Panc1 (cell line): Measurements from ENCODE around the gene CAMK2B. TPM values are rescaled to one million over a fixed set of nuclear protein-coding genes. Genes with fewer than 3 reads are reported as not detected.

ENCODE experiments used
- ATAC-seq: fragments of 200-7000 bp; cut with Tn5 transposase; 2 replicates; pipeline ENCODE4 v1.9.1; 2020; ENCODE audit warnings: mild to moderate bottlenecking, moderate library complexity
- BruUV-seq: library from RNA; stranded (reverse); fragments of 400-500 nt; replicated peaks from 2 replicates; lab custom pipeline; 2021; lab: Mats Ljungman, UMichigan
- CTCF ChIA-PET: fragments of 300-600 bp; sonication (Branson Sonifier 250); formaldehyde crosslinking; loops from one replicate; lab custom pipeline; 2022; ENCODE audit warnings: antibody characterized with exemption; lab: Charles Lee
- POLR2A ChIA-PET: fragments of 300-600 bp; sonication (Branson Sonifier 250); formaldehyde crosslinking; loops from one replicate; lab custom pipeline; 2022; ENCODE audit warnings: antibody characterized with exemption; lab: Charles Lee
- DNase-seq: peaks from one replicate; pipeline ENCODE4 v3.0.0-alpha.2; 2010; ENCODE audit warnings: low read depth, low spot score
- H3K27ac ChIP-seq: 2 replicates; pipeline ENCODE4 v1.5.1; 2011; ENCODE audit warnings: mild to moderate bottlenecking, low read length, inconsistent platforms
- H3K27me3 ChIP-seq: fragments of 200-500 bp; sonication (Bioruptor generic); 2 replicates; pipeline ENCODE4 v1.6.0; 2014; ENCODE audit warnings: low read length, inconsistent platforms; ENCODE audit not compliant: control insufficient read depth, insufficient read depth
- H3K36me3 ChIP-seq: fragments of 200-500 bp; sonication (Bioruptor generic); 2 replicates; pipeline ENCODE4 v1.5.1; 2014; ENCODE audit warnings: inconsistent platforms, mild to moderate bottlenecking, low read length, moderate library complexity; ENCODE audit not compliant: control insufficient read depth, insufficient read depth
- H3K4me1 ChIP-seq: 2 replicates; pipeline ENCODE4 v1.5.1; 2011; ENCODE audit warnings: inconsistent platforms, mild to moderate bottlenecking, low read length, moderate library complexity; ENCODE audit not compliant: control insufficient read depth, insufficient read depth
- H3K4me3 ChIP-seq, 2 experiments: 2 replicates each; pipeline ENCODE4 v1.5.1; 2011 to 2012; ENCODE audit warnings: low read depth in 2 of 2, low read length in 2 of 2, mild to moderate bottlenecking in 2 of 2, inconsistent platforms in 1 of 2, moderate library complexity in 1 of 2
- H3K9me3 ChIP-seq: fragments of 200-500 bp; sonication (Bioruptor generic); 2 replicates; pipeline ENCODE4 v1.5.1; 2014; ENCODE audit warnings: low read depth, mild to moderate bottlenecking, inconsistent platforms, low read length, moderate library complexity; ENCODE audit not compliant: control insufficient read depth, insufficient read depth
- POLR2AphosphoS5 ChIP-seq: IDR thresholded peaks from 2 replicates; pipeline ENCODE4 v1.6.1; 2012; ENCODE audit warnings: mild to moderate bottlenecking, low read depth, low read length, moderate library complexity
- REST ChIP-seq, 2 experiments: IDR thresholded peaks; 2 replicates each; pipeline ENCODE4 v1.6.1; 2011 to 2012; ENCODE audit warnings: low read depth in 2 of 2, control low read depth in 1 of 2, low read length in 1 of 2, mild to moderate bottlenecking in 1 of 2, moderate library complexity in 1 of 2; ENCODE audit not compliant: insufficient read depth in 1 of 2
- SIN3A ChIP-seq: IDR thresholded peaks from 2 replicates; pipeline ENCODE4 v1.6.1; 2012; ENCODE audit warnings: low read depth, mild to moderate bottlenecking, low read length, moderate library complexity, borderline replicate concordance; ENCODE audit not compliant: insufficient read depth
- TCF7L2 ChIP-seq: IDR thresholded peaks from 2 replicates; pipeline ENCODE4 v1.6.1; 2011; ENCODE audit warnings: mild to moderate bottlenecking, low read depth, low read length, inconsistent platforms
- in situ Hi-C: cut with HindIII; loops from 2 replicates; pipeline ENCODE4 v1.10.0; 2016; ENCODE audit warnings: low sequenced_read_pairs, low pct_unique_long_range_greater_than_20kb
- intact Hi-C: fragments of 100-400 bp; cut with micrococcal nuclease; formaldehyde crosslinking; loops from one replicate; pipeline ENCODE4 v1.10.0; 2022; ENCODE audit not compliant: unreplicated experiment
- total RNA-seq: library from RNA; stranded (reverse); gene quantifications from one replicate; pipeline ENCODE4 v1.2.1, GENCODE V29; 2021; ENCODE audit not compliant: unreplicated experiment
- TF ChIP-seq, protein P1 (sequence below): fragments of 450-650 bp; IDR thresholded peaks from 2 replicates; pipeline ENCODE4 v1.5.1; 2017; ENCODE audit warnings: mild to moderate bottlenecking

Gene CAMK2B
- total RNA-seq, 1 experiment from 2014 or later: 0.26 TPM

- TF ChIP-seq, protein P1, sequence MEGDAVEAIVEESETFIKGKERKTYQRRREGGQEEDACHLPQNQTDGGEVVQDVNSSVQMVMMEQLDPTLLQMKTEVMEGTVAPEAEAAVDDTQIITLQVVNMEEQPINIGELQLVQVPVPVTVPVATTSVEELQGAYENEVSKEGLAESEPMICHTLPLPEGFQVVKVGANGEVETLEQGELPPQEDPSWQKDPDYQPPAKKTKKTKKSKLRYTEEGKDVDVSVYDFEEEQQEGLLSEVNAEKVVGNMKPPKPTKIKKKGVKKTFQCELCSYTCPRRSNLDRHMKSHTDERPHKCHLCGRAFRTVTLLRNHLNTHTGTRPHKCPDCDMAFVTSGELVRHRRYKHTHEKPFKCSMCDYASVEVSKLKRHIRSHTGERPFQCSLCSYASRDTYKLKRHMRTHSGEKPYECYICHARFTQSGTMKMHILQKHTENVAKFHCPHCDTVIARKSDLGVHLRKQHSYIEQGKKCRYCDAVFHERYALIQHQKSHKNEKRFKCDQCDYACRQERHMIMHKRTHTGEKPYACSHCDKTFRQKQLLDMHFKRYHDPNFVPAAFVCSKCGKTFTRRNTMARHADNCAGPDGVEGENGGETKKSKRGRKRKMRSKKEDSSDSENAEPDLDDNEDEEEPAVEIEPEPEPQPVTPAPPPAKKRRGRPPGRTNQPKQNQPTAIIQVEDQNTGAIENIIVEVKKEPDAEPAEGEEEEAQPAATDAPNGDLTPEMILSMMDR: no peak
Measured at GRCh38 chr7:44283381-44284211, 41.8 kb downstream of the CAMK2B start (continued).

DNA sequence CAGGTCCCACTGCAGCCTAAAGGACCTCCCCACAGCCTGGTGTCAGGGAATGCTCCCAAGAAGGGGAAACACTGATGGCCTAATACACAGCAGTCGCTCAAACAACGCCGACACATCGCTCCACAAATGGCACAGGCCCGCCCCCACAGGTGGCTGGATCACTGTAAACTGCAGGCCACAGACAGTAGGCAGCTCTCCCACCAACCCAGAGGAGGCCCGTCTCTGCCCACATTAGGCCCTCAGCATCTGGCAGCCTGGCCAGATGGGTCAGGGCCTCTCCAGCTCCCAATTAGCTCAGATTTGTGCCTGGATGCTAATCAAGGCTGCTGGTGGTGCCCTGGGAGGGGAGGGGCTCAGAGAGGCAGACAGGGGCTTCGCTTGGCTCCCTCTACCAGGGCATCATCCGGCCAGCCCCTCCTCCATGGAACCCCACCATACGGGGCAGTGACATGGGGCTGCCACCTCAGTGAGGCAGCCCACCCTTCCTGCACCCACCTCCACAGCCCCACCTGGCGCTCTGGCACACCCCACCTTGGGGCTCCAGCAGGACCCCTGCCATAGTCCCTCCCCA lies 42.7 kb downstream of the CAMK2B start:
- TF ChIP-seq SIN3A (no peak), REST (IDR thresholded peaks at IDR 0.05; ENCODE audit: insufficient read depth in 1 of 2, low read depth in 2 of 2, low read length in 1 of 2) (no peak), POLR2AphosphoS5 (no peak), TCF7L2 (no peak)
- TF ChIP-seq, protein P1: no peak
- no peaks in the 10 kb centered on the region for H3K36me3 ChIP-seq
- no peak overlapping the region for H3K27ac ChIP-seq

More for the DNA sequence above, 42.7 kb downstream of the CAMK2B start:
- BruUV-seq: no TSS peak
- Histone ChIP-seq H3K4me3 (no peak overlapping the region), H3K27me3 (no peaks in the 10 kb centered on the region), H3K9me3 (no peaks in the 10 kb centered on the region), H3K4me1 (no peaks in the 10 kb centered on the region)
- POLR2A ChIA-PET: no interaction called here
- ATAC-seq (no peak), DNase-seq (no peak)
- CTCF ChIA-PET: no interaction called here
- in situ Hi-C loops (no loop called here), intact Hi-C loops (no loop called here)
